ENCODE measurements around the gene AHCTF1.

GRCh38 chr1:246825557-246826175 lies 106.1 kb downstream of the AHCTF1 start:
- no peak for TF ChIP-seq CTCF (IDR thresholded peaks at IDR 0.05; ENCODE audit: insufficient read depth, low read depth, low read length)
- TF ChIP-seq EZH2 (IDR thresholded peaks at IDR 0.05; ENCODE audit: insufficient read depth, low read length), result no peak
